PFSK-1 (cell line): ENCODE measurements around the gene FOXE1.

Experiments used
- FOXP2 ChIP-seq: optimal IDR thresholded peaks from 2 replicates; pipeline ENCODE3; 2011; ENCODE audit warnings: borderline replicate concordance, control low read depth, inconsistent platforms; ENCODE audit not compliant: insufficient read depth; ENCODE audit errors: extremely low read length, extremely low read depth
- POLR2AphosphoS5 ChIP-seq: IDR thresholded peaks from 2 replicates; pipeline ENCODE4 v1.6.1; 2012; ENCODE audit warnings: low read depth, mild to moderate bottlenecking, control low read depth, low read length, moderate library complexity
- REST ChIP-seq, 2 experiments: IDR thresholded peaks; 2 replicates each; pipeline versions ENCODE4 v1.6.1 to v1.8.0; 2011 to 2012; ENCODE audit warnings: low read depth in 2 of 2, low read length in 2 of 2, control low read depth in 1 of 2, inconsistent platforms in 1 of 2, mild to moderate bottlenecking in 1 of 2, moderate library complexity in 1 of 2; ENCODE audit not compliant: insufficient read depth in 1 of 2
- SIN3A ChIP-seq: IDR thresholded peaks from 2 replicates; pipeline ENCODE4 v1.6.1; 2012; ENCODE audit warnings: mild to moderate bottlenecking, low read length, moderate library complexity, borderline replicate concordance; ENCODE audit not compliant: insufficient read depth
- TAF1 ChIP-seq: IDR thresholded peaks from 2 replicates; pipeline ENCODE4 v1.6.1; 2012; ENCODE audit warnings: low read length, control low read depth, borderline replicate concordance; ENCODE audit not compliant: insufficient read depth

FOXE1 gene

DNA sequence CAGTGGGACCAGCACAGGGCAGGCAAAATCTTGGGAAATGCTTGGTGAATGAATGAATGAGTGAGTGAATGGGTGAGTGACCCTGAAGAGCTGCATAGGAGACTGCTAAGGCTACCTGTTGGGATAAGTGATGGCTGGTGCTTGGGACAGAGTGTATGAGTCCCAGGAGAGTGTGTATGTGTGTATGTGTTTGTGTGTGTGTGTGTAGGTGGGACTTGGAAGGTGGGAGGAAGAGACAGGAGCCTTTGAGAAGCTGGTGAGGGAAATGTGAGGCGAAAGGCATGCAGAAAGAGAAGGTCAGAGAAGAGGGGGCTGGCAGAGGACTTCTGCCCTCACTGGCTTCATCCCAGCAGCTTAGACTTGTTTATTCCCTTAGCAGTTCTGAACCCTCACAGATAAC is 33.3 kb upstream of the FOXE1 start:
- no peak for TF ChIP-seq SIN3A
- no peak for TF ChIP-seq POLR2AphosphoS5
- TF ChIP-seq TAF1 = no peak
- TF ChIP-seq FOXP2 = no peak
- TF ChIP-seq REST (IDR thresholded peaks at IDR 0.05; ENCODE audit: insufficient read depth in 1 of 2, low read depth in 2 of 2, low read length in 2 of 2) = no peak

DNA sequence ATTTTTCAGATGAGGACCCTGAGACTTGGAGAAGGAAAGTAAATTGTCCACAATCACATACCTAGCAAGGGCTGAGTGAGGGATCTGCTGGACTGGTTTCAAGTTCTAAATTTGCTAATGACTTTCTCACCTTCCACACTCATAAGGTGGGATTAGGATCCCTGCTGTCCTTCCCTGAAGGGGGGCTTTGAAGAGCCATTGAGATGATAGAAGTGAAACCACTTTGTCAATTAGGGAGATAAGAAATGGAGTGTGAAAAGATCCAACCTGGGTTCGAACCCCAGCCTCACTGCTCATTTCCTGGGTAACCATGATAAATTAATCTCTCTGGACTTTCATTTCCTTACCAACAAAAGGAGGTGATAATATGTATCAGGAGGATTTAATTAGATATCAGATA is 32.7 kb upstream of the FOXE1 start:
- no peak for TF ChIP-seq TAF1
- TF ChIP-seq REST (IDR thresholded peaks at IDR 0.05; ENCODE audit: insufficient read depth in 1 of 2, low read depth in 2 of 2, low read length in 2 of 2) = no peak
- no peak for TF ChIP-seq POLR2AphosphoS5
- TF ChIP-seq SIN3A = no peak
- no peak for TF ChIP-seq FOXP2

DNA sequence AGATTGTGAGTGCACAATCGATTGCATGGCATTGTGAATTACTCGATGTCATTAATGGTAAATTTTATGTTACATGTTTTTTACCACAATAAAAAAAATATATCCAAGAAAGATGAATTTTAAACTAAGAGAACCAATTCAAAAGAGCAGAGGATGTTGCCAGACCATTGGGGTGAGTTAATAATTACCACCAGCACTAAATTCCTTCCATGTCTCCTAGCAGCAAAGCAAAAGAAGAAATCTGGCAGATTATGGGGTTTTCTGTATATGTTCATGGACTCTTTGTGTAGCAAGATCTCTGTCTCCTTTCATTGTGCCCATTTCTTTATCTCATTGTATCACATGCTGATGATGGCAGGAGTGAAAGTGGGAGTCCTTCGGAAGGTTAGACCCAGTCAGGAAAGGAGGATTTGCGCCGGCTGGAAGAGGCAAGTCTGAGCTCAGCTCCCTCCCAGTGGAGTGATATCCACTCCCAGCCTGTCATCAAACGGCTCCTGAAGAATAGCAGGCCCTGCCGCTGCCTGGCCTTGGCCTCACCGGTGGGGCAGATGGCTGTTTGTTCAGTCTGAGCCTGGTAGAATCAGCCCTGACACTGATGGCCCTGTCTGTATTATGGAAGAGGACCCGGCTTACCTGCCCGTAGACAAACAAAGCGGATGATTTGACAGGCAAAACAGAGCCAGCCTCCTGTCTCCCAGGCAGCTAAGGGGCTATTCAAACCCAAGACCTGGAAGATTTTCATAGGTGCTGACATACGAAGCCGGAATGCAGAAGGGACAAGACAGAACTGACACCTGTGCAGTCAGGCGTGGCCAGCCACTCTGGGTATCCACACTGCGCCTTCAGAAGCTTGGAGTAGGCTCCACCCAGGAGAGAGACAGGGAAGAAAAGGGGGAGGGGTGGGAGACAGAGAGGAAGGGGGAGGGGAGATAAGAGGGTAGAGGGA is 21.9 kb upstream of the FOXE1 start:
- TF ChIP-seq SIN3A (no peak), TAF1 (no peak), POLR2AphosphoS5 (no peak)

- TF ChIP-seq REST (IDR thresholded peaks at IDR 0.05; ENCODE audit: insufficient read depth in 1 of 2, low read depth in 2 of 2, low read length in 2 of 2) = no peak
- TF ChIP-seq TAF1 = no peak
- TF ChIP-seq SIN3A = no peak
- no peak for TF ChIP-seq FOXP2
- TF ChIP-seq POLR2AphosphoS5 = no peak
These were observed 21.0 kb upstream of the FOXE1 start for GRCh38 chr9:97831843-97832636.

DNA sequence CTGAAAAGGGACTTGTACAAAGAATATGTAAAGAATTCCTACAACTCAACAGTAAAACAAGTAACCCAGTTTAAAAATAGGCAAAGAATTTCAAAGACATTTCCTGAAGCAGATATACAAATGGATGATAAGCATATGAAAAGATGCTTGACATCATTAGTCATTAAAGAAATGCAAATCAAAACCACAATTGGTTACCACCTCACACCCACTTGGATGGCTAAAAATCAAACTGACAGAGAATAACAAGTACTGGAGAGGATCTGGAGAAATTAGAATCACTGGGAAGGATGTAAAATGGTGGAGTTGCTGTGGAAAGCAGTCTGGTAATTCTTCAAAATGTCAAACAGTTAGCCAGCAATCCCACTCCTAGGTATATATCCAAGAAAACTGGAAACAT is 12.5 kb upstream of the FOXE1 start:
- no peak for TF ChIP-seq TAF1
- TF ChIP-seq POLR2AphosphoS5 = no peak
- TF ChIP-seq SIN3A = no peak
- TF ChIP-seq FOXP2 = no peak
- TF ChIP-seq REST (IDR thresholded peaks at IDR 0.05; ENCODE audit: insufficient read depth in 1 of 2, low read depth in 2 of 2, low read length in 2 of 2) = no peak
